ENCODE results near the gene TFCP2.

DNA sequence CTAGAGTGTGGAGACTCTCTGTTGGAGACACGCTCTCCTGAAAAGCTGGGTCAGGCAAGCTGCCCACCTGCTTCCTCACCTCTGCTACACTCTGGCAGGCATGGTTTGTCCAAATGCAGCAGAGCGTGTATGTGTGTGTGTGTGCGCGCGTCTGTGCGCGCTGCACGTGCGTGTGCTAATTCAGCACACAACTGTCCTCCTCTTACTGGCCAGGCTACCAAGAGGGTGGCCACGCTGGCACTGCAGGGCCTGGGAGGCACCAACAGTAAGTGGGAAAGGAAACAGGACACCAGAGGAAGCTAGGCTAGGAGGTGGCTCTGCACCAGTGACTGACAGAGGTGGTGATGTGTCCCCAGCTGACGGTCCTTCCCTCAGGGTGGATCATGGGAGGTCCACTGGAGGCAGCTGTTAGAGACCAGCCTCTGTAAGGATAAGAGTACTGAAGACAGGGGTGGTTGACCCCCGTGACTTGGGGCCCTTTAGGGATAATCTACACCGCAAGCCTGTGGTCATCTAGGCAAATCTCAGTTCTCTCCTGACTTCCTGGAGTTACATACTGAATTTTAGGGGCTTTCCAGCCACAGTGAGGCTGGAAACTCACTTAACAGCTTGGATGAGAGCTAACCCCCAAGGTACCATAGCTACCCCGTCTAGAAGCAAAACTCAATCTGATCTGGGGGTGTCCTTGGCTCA is 15.6 kb upstream of the TFCP2 start:
- TF ChIP-seq, protein P1, sequence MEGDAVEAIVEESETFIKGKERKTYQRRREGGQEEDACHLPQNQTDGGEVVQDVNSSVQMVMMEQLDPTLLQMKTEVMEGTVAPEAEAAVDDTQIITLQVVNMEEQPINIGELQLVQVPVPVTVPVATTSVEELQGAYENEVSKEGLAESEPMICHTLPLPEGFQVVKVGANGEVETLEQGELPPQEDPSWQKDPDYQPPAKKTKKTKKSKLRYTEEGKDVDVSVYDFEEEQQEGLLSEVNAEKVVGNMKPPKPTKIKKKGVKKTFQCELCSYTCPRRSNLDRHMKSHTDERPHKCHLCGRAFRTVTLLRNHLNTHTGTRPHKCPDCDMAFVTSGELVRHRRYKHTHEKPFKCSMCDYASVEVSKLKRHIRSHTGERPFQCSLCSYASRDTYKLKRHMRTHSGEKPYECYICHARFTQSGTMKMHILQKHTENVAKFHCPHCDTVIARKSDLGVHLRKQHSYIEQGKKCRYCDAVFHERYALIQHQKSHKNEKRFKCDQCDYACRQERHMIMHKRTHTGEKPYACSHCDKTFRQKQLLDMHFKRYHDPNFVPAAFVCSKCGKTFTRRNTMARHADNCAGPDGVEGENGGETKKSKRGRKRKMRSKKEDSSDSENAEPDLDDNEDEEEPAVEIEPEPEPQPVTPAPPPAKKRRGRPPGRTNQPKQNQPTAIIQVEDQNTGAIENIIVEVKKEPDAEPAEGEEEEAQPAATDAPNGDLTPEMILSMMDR (IDR thresholded peaks at IDR 0.05): no peak
- no peak for TF ChIP-seq POLR2A (IDR thresholded peaks at IDR 0.05)
